Retinal pigment epithelial cell (primary cell): Measurements from ENCODE around the gene POLA2.

ENCODE experiments used
- DNase-seq: peaks from one replicate; pipeline ENCODE4 v3.0.0-alpha.2; 2010; ENCODE audit warnings: low read depth
- H3K4me3 ChIP-seq: 2 replicates; pipeline ENCODE4 v1.5.1; 2011; ENCODE audit warnings: mild to moderate bottlenecking, low read length, control low read depth, moderate library complexity
- TF ChIP-seq, protein P1 (sequence below): conservative IDR thresholded peaks from 2 replicates; pipeline ENCODE4 v1.5.1; 2011; ENCODE audit warnings: low read depth, low read length, control low read depth, inconsistent platforms

The POLA2 gene

DNA sequence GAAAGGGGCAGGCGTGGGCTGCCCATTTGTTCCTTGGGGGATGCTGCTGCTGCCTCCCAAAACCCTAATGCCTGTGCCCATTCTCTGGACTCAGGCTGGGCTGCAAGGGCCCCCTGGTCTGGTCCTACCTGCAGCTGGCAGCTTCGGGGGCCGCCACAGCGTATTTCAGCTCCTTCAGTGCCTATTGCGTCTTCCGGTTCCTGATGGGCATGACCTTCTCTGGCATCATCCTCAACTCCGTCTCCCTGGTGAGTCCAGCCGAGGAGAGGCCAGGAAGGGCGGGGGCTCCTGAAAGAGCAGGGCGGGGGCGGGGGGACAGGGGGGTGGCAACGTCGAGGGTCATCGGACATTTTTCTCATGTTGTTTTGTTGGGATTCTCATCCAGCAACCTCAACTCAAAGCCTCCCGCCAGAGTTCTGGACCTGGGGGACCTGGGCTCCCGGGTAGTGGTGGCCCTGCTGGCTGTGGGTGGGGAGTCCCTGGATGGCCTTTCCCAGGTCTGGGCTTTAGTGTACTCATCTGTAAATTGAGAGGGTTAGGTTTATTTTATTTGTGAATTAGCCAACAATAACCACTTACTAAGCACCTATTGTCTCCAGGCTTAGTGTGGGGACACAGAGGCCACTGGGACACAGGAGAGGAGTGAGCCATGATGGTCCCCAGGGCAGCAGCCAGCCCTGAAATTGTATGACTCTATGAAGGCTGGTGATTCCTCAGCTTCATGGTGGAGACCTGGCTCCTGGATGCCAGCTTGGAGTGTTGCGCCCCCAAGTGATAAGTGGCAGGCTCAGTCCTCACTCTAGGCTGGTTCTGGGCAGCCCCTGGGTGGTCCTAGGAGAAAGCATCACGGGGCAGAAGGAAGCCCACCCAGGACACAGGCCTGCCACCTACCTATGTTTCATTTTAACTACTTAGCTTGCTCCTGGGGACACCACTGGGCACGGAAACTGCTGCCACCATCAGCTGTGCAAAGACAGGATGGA lies 44.0 kb upstream of the POLA2 start:
- DNase-seq, result no peak
- TF ChIP-seq, protein P1, sequence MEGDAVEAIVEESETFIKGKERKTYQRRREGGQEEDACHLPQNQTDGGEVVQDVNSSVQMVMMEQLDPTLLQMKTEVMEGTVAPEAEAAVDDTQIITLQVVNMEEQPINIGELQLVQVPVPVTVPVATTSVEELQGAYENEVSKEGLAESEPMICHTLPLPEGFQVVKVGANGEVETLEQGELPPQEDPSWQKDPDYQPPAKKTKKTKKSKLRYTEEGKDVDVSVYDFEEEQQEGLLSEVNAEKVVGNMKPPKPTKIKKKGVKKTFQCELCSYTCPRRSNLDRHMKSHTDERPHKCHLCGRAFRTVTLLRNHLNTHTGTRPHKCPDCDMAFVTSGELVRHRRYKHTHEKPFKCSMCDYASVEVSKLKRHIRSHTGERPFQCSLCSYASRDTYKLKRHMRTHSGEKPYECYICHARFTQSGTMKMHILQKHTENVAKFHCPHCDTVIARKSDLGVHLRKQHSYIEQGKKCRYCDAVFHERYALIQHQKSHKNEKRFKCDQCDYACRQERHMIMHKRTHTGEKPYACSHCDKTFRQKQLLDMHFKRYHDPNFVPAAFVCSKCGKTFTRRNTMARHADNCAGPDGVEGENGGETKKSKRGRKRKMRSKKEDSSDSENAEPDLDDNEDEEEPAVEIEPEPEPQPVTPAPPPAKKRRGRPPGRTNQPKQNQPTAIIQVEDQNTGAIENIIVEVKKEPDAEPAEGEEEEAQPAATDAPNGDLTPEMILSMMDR, result no peak
- no peak overlapping the region for H3K4me3 ChIP-seq

DNA sequence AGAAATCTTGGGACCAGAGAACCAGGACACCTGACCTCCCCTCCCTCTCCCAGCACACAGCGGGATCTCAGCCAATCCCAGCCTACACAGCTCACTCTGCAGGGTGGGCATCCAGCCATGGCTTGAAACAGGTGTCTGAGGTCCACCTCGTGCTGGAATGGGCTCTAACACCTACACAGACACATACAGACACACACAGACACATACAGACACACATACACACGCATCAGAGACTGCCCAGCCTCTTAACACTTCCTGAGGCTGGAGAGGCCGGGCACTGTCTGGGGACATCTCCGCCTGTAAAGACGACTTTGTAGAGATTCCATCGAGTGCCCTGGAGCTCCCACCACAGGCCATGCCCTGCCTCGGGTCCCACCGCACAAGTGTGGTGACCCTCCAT lies 43.3 kb upstream of the POLA2 start:
- no peak overlapping the region for H3K4me3 ChIP-seq
- DNase-seq, result no peak
- TF ChIP-seq, protein P1, result no peak

DNA sequence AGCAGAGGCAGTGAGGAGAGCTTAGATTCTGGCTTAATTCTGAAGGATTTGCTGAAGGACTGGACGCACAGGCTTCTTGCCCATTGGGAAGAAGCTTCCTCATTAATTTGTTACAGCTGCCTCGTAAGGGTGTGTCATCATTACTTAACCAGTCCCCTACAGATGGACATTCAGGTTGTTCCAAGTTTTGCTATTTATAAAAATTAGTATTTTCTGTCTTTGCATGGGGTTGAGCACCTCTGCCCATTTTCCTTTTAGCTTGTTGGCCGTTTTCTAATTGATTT lies 41.9 kb upstream of the POLA2 start:
- no peak for DNase-seq
- TF ChIP-seq, protein P1, result no peak
- no peak overlapping the region for H3K4me3 ChIP-seq

DNA sequence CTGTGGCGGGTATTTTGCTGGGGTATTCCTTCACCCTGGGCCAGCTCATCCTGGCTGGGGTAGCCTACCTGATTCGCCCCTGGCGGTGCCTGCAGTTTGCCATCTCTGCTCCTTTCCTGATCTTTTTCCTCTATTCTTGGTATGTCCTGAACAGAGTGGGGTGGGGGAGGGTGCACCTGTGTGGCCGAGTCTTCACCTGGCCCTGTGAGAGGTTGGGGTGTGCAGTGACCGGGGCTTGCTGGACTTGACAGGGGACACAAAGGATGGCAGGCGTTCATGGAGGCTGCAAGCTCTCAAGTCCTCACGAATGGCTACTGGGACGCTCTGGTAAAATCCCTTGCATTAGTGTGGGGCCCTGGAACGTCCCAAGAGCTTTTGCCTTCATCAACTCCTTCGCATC lies 40.7 kb upstream of the POLA2 start:
- no peak for DNase-seq
- H3K4me3 ChIP-seq, result no peak overlapping the region
- TF ChIP-seq, protein P1, result no peak

DNA sequence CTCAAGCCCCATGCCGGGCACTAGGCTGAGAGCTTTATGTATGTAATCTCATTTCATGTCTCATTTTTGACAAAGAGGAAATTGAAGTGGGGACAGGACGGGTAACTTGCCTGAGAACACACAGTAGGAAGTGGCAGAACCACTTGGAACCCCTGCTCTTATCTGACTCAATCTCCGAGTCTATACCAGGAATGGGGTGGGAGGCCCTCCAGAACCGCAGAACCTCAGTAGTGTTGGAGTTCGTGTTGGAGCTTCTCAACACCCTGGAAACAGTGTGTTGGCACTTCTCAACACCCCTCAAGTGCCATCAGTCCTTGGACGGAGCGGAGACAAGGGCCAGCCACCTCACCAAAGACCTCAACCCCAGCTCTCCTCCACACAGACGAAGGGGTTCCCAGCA lies 38.8 kb upstream of the POLA2 start:
- H3K4me3 ChIP-seq, result no peak overlapping the region
- TF ChIP-seq, protein P1, result no peak
- DNase-seq, result no peak

DNA sequence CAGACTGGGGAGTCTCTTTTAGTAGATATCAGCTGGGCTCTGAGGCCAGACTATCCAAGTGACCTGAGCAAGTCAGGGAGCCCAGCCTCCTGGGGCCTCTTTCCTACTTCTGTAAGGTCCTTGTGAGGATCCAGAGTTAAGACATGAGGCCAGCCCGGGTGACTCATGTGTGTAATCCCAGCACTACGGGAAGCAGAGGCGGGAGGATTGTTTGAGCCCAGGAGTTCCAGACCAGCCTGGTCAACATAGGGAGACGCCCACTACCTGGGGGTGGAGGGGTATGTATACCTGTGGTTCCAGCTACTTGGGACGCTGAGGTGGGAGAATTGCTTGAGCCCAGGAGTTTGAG lies 36.9 kb upstream of the POLA2 start:
- DNase-seq, result peak; percentile 38
- TF ChIP-seq, protein P1, result no peak
- H3K4me3 ChIP-seq, result no peak overlapping the region
